Measurements from ENCODE around the gene CCDC187.
A peak's percentile ranks its signal among the peaks of the same experiment; 100 is the strongest.
"Not testable (repeated sequence)": the region's sequence is repeated elsewhere in the genome, so short reads cannot be mapped to it uniquely, and the experiment has no call there.

The CCDC187 gene

GRCh38 chr9:136326761-136327303 lies 22.9 kb upstream of the CCDC187 start:
- DNase-seq: no peak

DNA sequence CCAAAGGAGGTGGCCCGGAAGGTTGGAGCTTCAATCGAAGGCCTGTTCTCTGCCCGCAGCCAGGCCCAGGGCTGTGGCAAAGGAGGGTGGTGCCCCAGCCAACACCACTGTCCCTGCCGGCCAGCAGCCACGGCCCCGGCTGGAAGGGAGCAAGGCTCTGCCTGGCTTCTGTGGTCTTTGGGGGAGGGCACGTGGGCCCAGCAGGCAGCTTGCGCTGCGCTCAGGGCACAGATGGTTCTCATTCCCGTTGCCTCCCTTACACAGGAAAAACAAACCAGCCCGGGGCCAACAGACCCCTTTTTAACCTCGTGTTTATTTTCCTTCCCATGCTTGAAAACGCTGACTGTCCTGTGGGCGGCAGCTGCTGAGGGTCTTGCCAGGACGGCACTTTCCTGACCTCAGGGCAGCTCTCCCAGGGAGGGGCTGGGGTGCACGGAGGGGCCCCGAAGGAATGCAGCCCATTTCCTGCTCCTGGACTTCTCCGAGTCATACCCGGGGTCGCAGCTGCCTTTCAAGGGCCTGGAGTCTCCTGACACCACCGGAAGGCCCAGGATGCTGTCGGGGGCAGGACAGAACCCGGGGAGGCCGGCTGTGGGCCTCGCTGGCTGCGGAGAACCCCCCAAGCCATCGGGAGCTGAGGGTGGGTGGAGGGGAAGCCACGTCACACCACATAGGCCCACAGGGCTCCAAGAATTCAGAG lies 22.3 kb upstream of the CCDC187 start:
- DNase-seq: no peak

DNA sequence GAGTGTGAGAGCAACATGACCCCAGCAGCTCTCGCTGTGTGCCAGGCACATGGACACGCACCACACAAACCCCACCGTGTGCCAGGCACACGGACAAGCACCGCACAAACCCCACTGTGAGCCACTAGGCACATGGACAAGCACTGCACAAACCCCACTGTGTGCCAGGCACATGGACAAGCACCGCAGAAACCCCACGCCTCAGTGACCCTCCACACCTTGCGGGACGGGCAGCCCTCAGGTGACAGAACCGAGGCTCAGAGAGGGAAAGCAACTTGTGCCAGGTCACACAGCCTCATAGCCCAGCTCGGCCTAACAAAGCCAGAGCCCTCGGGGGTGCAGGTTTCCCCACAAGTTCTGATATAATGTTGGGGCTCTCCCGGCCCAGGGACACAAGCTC lies 21.5 kb upstream of the CCDC187 start:
- no peak for DNase-seq

- no peak for DNase-seq
Measured at GRCh38 chr9:136324501-136325300, 20.8 kb upstream of the CCDC187 start.

- no peak for DNase-seq
Measured at GRCh38 chr9:136323371-136323789, 19.5 kb upstream of the CCDC187 start.

GRCh38 chr9:136322756-136323330 lies 18.9 kb upstream of the CCDC187 start:
- no peak for DNase-seq

DNA sequence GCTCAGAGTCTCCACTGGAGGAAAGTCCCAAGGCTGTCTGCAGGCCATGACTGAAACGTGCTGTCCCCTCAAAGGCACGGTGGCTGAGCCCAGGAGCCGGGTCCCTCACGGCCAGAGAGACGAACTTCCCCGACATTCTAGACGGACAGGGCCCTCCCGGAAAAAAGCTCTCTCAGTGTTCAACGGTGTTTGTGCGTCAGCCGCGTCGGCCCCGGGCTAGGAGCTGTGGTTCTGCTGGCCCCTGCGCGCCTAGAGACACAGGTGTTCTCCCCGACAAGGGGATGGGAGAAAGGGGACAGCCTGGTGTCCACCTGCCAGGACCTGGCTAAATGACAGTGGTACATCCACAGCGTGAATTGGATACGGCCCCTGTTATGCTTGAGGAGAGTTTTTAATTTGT lies 17.7 kb upstream of the CCDC187 start:
- DNase-seq: no peak

DNA sequence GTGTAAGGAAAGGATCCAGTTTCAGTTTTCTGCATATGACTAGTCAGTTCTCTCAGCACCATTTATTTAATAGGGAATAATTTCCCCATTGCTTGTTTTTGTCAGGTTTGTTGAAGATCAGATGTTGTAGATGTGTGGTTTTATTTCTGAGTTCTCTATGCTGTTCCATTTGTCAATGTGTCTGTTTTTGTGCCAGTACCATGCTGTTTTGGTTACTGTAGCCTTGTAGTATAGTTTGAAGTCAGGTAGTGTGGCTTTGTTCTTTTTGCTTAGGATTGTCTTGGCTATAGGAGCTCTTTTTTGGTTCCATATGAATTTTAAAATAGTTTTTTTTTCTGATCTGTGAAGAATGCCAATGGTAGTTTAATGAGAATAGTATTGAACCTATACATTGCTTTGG lies 17.1 kb upstream of the CCDC187 start:
- DNase-seq: not testable (repeated sequence)

- DNase-seq: not testable (repeated sequence)
Measured at GRCh38 chr9:136319955-136320354, 16.1 kb upstream of the CCDC187 start.

DNA sequence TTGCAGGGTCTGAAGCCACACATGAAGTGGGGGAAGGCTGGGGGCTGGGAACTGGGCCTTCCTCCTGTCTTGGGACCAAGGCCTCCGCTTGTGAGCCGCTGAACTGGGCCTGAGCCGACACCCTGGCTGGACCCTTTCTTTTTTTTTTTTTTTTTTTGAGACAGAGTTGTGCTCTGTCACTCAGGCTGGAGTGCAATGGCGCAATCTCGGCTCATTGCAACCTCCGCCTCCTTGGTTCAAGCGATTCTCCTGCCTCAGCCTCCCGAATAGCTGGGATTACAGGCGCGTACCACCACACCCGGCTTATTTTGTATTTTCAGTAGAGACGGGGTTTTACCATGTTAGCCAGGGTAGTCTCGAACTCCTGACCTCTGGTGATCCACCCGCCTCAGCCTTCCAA lies 15.3 kb upstream of the CCDC187 start:
- DNase-seq: not testable (repeated sequence)

GRCh38 chr9:136318776-136319241 lies 14.9 kb upstream of the CCDC187 start:
- no peak for DNase-seq

GRCh38 chr9:136318111-136318775 lies 14.3 kb upstream of the CCDC187 start:
- no peak for DNase-seq

DNA sequence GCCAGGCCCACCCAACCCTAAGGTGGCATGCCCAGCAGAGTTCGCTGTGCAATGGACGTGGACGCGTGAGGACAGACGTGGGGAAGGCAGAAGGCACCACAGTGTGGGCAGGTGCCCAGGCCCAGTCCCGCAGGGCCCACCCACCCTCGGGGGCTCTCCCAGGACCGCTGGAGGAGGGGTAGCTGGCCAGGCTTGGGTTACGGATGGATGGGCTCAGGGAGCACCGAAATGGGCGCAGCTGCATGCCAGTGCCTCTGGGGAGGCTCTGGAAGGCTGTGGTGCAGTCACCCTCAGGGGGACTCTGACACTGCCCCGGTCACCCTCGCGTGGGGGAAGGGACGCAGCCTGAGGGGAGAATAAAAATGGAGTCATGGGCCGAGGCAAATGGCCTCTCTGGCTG lies 13.8 kb upstream of the CCDC187 start:
- DNase-seq: no peak

DNA sequence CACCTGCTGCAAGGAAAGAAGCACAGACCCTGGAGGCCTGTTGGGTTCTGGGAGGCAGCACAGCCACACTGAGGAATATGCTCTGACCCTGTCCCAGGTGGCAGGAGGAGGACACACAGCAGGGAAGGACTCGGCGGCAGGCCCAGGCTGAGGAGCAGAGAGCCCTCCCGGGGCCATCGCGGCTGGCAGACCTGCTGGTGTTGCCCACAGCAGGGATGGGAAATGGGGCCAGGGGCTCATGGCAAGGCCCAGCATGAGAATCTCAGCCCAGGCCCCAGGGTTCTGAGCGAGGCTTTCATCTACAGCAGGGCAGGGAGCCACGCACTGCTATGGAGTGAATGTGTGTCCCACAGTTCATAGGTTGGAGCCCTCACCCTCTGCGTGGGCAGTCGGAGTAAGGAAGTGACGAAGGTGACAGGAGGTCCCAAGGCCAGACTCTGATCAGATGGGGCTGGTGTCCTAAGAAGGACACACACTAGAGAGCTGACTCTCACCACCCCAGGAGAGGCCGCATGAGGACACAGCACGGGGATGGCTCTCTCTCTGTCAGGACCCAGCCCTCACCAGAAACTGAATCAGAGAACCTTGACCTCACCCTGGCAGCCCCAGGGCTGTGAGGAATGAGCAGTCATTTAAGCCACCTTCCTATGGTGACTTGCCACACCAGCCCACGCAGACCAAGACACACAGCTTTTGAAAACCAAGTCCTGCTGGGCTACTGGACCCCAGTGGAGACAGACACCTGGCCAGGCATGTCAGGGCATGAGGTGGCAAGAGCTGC lies 13.2 kb upstream of the CCDC187 start:
- DNase-seq: no peak

- DNase-seq: no peak
Measured at GRCh38 chr9:136316271-136316751, 12.4 kb upstream of the CCDC187 start.

- DNase-seq: no peak
Measured at GRCh38 chr9:136314944-136315343, 11.1 kb upstream of the CCDC187 start.

GRCh38 chr9:136314056-136314416 lies 10.1 kb upstream of the CCDC187 start:
- no peak for DNase-seq

DNA sequence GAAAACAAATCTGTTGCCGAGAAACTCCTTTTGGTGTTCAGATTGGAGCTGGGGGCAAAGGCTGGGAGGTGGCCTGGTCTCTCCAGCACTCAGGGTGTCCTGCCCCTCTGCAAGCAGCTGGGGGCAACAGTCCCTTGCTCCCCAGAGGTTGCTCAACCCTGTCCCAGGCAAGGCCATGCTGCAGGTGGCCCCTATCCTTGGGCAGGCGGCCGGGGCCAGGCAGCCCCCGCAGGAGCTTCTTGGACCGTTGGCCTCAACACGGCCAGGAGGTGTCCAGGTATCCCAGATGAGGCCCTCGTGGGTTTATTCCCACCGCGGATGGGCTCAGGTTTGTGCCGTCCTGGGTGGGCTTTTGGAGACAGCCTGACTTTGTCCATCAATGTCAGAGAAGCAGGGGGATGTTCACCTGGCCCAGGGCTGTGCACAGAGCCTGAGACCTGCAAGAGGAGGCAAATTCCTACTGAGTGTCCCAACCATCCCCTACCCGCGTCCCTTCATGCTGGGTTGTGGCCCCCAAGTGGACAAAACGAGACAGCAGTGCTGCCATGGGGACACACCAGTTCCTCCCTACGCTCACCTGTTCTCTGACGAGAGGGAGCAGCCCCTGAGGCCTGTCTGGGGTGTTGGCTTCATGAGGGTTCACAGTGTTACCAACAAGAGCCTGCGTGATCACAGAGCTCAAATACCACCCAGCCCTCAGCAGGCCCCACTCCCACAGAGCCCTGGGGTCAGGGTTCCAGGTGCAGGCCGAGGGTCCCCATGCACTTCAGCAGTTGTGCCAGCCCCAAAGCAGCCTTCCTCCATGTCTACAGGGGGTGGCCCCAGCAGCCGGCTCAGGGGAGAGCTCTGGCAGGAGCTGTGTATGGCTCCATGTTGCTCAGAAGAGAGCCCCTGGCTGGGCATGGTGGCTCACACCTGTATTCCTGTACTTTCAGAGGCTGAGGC lies 9.5 kb upstream of the CCDC187 start:
- no peak for DNase-seq

DNA sequence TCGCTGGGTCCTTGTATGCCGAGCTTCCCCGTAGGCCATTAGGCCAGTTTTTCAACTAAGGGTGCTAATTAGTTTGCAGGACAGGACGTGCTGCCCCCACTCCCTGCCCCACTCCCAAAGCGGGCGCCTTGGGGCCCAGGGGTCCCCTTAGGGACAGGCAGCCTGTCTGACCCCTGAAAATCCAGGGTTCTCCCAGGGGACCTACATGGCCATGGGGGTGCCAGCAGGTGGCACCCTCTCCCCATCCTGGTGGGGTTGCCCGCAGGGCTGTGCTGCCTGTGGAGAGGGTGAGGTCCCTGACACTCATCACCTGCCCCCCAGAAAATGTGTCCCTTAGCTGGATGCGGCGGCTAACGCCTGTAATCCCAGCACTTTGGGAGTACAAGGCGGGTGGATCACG lies 8.5 kb upstream of the CCDC187 start:
- peak; percentile 55 for DNase-seq

- no peak for DNase-seq
Measured at GRCh38 chr9:136312009-136312375, 8.1 kb upstream of the CCDC187 start.
